ELF-1 (cell line): Measurements from ENCODE around the gene SMIM31.
A peak's percentile ranks its signal among the peaks of the same experiment; 100 is the strongest.

ENCODE experiments used
- DNase-seq: peaks from one replicate; pipeline ENCODE4 v3.0.0-alpha.2; 2016; ENCODE audit warnings: low read depth, low spot score

Gene SMIM31

DNA sequence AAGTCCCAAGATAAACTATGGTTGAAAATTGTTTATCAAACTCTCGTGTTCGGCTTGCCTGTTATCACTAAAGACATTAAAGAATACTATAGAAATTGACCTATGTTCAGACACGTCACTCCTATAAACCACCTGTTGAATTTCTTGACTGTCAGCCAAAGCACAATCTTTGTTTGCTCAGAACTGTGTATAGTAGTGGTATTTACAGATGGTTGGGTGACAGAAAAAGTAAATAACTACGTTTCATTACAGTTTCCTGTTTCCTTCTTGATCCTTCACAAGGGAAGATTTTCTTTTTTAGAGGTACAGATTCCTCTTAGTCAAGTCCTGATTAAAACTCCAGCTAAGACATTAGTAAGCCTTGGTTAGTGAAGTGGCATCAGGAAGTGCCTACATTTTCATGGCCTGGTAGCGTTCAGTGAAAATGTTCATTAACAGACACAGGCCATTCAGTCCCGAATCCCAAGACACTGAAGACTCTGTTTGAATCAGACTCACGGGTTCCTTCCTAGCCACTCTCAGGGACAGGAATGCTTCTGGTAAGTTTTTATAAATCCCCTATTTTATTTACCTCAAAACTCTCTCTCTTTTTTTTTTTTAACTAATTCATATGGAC lies at the start of gene SMIM31:
Gene SMIM31 (plus strand): TSS at position 259 of the 616 bp plus-strand sequence. CDS start 16,313 bp downstream, outside the sequence.
- no peak for DNase-seq

DNA sequence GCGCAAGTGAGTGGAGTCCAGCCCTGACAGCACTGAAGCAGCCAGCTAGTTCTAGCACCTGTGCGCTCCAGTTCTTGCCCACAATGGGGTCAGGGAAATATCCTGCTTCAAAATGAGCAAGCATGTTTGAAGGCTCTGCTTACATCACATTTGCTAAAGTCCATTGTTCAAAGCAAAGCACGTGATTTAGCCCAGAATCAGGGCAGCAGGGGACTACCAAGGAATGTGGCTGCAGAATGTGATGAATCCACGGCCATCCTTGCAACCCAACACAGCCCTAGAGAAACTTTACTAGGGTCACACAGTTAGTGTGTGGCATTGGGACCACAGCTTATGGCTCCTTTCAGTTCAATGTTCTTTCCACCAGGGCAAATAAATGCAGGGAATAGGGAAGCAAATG lies 47.3 kb upstream of the SMIM31 start:
- peak; percentile 8 for DNase-seq

DNA sequence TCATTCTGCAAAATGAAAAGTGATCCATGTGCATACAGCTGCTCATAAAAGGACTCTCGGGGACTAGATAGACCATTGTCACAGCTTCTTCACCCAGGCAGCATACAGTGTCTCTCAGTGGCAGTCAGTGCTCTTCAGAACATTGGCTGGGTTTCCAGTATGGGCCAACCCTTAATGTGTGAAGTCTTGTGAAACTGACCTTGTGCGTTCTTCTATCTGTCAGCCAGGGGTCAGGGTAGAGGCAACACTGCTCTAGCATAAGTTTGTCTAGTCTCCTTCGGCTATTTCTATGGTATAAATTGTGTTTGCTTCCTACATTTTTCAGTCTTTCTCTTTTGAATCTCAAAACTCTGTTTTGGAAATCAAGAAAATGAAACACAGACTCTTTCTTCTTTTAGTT lies 37.0 kb upstream of the SMIM31 start:
- DNase-seq = peak; percentile 5

DNA sequence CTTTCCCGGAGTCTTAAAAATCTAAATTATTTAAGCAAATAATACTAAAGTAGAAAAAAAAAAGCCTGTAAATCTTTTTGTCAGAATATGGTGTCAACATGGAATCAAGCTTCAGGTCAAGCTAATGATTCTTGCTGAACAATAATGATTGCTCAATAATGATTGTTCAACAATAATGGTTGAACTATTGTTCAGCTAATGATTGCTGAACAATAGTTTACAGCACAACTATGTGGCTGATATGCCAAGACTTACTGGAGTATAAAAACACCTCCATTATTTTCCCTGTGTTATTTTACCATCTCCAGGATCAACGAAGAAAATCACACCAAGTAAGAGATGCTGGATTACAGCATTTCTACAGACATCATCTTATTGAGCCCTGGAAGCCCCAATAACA lies 35.1 kb upstream of the SMIM31 start:
- no peak for DNase-seq

DNA sequence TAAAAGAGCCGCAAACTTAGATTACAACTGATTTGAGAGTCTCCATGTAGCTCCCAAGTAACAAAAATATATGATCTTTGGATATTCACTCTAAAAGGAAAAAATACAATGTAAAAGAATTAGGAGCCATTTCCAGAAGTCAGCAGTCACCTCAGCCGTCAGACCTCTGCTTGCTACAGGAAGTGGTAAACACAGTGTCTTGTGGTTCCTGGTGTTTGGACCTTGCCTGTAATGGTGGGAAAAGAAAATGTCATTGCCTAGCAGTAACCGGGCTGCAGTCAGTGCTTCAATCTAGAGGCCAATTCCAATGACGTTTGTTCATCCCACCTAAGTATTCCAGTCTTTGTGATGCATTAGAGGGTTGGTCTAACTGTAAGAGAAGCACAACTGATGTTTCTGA lies 28.9 kb upstream of the SMIM31 start:
- DNase-seq = no peak

DNA sequence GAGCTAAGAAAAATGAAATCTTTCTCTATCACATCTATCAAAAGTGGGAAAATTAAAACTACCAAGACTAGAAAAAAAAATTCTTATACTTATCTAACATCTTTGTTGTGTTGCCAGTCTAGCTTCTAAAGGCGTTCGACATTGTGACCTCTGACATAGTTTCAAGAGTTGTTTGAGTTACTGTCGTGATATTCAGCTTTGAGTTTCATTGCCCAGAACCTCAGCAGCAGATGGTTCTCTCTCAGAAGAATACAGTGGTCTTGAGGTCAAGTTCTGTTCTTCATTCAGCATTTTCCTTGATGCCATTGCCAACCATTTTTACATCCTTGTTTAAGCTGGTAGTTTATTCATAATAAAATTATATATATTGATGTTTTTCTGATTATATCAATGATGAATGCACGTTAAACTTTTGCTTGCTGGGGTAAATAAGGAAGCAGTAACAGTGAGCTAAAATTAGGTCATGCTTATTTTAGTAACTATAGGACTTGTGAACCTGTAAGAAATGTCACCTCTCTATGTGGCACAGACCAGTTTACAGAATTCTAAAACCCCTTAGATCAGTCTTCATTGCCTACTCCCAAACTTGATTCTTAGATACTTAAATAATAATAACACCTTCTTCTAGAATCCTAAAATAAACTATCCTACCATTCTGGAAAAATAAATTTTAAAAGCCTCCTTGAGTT lies 23.1 kb upstream of the SMIM31 start:
- no peak for DNase-seq

DNA sequence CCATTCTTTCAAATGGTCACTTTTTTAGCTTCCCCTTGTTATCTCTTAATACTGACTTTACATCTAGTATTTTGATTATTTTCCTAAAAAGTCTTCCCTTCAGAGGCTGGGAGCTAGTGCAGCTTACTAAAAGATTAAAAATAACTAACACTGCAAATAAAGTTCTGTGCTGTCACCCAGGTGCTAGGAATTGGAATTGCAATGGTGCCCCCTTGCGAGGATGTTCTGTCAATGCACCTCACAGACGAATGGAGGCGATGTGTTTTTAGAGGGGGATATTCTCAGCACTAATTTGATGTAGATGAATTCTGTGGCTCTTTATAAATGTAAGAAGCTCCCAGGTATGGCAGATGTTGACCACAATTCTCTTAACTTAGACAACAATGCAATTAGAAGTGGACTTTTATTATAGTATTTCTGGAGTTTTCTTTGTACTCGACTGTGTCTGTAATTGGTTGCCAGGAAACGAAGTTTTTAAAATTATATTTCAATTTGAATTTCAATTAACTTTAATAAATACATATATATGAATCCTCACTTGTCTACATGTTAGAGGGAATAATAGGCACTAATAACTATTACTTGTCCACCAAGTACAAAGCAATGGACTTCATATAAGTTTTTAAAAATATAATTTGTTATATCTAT lies 22.0 kb upstream of the SMIM31 start:
- peak; percentile 46 for DNase-seq

DNA sequence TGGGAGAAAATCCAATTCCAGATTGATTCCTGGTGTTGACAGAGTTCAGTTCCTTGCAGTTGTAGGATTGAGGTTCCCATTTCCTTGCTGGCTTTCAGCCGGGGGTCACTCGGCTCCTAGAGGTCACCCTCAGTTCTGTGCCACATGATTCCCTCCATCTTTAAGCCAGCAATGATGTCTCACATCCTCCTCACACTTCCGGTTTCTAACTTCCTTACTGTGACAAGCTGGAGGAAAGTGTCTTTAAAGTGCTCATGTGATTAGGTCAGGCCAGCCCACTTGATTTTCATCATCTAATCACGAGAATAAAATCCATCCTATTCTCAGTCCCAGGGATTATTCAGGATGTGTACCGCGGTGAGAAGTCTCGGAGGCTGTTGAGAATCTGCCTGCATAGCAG lies 19.4 kb upstream of the SMIM31 start:
- DNase-seq = no peak

DNA sequence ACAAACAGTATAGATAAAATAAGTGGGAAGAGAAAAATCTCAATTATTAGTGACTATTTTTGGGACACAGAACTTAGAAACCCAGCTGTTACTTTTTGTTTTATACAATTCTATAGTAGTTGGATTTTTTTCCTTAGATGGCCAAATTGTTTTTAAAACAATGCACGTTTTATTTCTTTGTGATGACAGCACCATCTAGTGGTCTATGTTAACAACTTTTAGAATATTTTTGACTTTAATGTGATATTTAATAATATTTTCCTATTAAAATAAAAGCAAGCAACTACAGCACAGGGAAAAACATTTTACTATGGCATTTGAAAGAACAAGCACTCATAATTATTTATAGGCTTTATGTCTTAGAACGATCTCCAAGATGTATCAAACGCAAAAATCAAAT lies 5.6 kb upstream of the SMIM31 start:
- DNase-seq = no peak

DNA sequence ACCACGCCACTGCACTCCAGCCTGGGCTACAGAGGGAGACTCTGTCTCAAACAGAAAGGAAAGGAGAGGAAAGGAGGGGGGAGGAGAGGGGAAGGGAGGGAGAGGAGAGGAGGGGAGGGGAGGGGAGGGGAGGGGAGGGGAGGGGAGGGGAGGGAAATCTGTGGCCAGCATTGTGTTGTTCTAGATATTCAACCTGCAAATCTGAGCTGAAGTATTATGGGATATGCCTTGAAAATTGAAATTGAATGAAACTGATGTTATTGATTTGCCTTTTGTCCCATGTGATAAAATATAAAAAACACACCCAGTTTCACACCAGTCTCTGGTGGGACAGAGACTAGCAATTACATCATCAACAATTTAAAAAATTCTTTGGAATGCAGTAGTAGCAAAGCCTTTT lies 1.5 kb downstream of the SMIM31 start:
- no peak for DNase-seq

DNA sequence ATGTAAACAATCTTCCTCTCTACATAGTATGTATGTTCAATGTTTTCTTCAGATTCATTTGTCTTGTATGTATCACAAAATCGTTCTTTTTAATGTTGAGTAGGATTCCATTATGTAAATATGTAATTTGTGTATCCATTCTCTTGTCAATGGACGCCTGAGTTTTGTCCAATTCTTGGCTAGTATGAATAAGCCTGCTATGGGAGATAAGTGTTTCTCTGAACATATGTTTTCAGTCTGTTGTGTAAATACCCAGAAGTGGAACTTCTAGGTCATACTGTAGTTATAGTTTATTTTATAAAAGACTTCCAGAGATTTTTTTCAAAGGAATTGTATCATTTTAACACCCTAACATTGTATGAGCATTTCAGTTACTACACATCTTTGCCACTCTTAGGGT lies 2.8 kb downstream of the SMIM31 start:
- DNase-seq = no peak

DNA sequence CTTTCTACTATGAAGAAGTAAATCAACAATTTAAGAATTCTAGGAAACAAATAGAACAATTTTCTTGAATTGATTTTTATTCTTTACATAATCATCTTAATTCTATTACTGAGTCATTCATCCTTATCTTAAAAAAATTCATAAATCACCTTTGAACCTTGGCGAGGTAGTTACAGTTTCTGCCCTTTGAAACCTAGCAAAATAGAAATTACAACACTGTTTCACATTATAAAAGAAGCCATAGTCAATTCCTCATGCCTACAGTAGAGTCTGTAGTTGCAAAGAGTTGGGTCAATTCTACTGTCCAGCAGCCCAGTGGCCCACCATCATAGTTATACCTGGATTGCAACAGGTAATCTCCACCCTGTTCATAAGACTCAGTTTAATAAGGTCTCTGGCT lies 7.3 kb downstream of the SMIM31 start:
- DNase-seq = no peak

DNA sequence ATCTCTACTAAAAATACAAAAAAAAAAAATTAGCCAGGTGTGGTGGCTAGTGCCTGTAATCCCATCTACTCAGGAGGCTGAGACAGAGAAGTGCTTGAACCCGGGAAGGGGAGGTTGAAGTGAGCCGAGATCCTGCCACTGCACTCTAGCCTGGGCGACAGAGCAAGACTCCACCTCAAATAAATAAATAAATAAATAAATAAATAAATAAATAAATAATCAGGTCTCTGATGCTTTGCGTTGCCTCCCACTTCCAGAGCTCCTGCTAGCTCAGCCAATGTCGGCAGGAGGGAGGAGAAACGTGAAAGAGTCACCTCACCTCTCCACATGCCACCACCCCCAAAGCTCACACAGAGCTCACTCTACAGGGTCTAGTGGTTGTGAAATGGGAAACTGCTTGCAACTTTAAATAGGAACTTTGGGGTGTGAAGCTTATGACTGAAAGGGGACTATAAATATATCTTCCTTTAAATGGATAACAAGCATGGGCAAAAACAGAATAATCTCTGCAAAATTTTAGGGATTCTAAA lies 7.9 kb downstream of the SMIM31 start:
- DNase-seq = no peak

DNA sequence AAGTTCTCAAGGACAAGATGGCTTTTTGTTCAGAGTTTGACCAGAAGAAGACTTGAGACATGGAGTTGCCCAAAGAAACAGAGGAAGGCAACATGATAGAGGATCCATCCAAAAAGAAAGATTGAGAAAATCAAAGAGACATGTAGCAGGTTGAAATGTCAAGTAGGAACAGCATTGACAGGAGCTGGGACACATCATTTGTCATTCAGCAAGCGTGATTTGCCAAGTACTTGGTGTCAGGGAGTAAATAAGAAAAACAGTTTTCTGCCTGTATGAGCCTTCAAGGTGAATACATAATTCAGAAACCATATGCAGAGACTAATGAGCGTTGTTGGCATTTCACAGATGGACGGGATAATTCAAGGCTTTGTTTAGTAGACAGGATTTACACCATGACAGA lies 11.2 kb downstream of the SMIM31 start:
- DNase-seq = no peak

DNA sequence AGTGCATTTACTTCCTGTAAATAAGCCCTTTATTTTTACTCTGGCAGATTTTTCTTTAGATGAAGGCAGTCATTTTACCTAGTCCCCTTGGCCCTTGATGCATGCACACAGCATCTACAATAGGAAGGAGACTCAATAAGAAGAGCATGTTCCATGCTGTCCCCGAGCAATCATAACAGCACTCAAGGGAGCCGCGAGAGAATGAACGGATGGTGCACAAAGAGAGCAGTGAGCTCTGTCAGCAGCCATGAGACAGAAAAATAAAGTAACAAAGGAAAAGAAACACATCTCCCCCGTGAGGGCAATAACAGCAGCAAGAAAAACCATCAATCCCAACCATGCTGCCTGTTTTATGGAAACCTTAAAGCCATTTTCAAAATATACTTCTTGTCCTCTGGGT lies 11.9 kb downstream of the SMIM31 start:
- no peak for DNase-seq

DNA sequence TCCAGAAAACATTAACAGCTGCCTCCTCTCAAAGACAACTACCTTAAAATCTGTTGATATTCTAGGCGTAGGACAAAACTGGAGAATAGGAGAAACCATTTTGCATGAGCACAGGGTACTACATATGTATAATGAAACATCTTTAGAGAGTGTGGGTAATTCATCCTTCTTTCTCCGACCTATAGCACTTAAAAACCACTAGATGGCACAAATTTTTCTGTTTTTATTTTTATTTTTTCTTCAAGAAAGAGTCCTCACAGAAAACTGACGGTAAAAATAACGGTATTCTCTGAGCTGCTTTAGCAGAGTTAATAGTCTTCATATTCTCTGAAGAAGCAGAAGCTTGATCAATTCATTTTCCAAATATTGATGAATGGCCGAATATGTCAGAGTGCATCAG lies 14.6 kb downstream of the SMIM31 start:
- no peak for DNase-seq

DNA sequence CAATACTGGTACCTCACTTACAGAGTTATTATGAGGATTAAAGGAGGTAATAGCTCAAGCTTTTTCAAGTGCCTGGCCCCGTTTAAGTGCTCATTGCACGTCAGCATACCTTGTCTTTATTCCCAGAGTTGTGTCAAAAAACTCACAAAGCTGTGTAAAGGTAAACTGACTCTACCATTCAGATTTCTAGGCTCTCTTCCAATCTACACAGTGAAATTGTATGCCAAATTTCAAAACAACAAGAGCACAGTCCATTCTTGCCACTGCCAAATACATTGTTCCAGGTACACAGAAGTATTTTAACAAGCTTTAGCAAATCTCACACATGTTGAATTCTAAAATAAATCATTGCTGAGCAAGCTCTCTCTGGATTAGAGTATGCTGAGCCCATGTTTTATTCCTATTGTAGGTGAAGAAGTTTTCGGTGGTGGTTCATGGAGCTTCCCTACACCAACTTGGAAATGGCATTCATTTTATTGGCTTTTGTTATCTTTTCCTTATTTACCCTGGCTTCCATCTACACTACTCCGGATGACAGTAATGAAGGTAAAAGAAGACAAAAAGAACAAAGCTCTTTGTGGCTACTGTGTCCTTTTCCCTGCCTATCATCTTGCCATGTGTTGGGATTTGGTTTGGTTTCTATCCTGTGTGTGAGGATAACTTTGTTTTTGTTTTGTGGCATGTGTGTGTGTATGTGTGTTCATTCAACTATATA lies 16.2 kb downstream of the SMIM31 start:
- no peak for DNase-seq

DNA sequence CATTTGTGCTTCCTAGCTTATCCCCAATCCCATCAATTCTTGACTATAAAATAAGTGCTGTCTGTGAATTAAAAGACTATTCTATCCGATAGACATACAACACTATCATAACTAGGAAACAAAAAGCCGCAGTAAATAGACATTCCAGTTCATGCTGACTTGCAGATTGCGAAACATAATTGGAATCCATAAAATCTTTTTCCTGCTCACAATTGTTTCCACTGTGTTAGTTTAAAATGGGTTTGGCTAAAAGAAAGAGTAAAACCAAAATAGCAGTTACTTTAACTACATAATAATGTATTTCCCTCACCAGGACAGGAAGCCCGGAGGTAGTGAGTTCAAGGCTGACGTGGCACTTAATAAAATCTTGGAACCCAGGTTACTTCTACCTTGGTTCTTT lies 17.2 kb downstream of the SMIM31 start:
- DNase-seq = no peak

DNA sequence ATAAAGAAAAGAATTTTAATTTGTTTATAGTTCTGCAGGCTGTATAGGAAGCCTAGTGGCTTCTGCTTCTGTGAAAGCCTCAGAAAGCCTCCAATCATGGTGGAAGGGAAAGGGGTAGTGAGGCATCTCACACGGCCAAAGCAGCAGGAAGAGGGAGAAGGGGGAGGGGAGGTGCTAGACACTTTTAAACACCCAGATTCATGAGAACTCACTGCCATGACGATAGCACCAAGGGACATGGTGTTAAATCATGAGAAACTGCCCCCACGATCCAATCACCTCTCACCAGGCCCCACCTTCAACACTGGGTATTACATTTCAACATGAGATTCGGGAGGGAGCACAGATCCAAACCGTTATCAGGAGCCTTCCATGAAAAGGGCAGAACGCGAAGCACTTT lies 18.1 kb downstream of the SMIM31 start:
- DNase-seq = no peak

DNA sequence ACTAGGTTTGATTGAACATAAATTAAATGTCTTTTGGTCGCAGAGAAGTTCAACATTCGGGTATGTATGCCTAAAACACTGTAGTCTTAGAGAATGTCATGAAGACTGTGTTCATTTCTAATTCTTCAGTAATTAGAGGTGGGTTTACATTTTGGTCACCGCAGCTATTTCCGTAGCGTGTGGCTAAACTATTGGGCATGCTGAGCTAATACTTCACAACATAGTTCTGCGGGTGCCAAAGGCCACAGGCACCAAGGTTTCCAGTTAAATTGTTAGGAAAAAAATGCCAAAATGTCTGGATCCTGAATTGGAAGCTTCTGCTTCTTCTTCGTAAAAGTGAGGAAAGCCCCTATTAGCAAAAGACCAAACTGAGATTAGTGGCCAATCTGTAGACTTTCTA lies 25.1 kb downstream of the SMIM31 start:
- no peak for DNase-seq

DNA sequence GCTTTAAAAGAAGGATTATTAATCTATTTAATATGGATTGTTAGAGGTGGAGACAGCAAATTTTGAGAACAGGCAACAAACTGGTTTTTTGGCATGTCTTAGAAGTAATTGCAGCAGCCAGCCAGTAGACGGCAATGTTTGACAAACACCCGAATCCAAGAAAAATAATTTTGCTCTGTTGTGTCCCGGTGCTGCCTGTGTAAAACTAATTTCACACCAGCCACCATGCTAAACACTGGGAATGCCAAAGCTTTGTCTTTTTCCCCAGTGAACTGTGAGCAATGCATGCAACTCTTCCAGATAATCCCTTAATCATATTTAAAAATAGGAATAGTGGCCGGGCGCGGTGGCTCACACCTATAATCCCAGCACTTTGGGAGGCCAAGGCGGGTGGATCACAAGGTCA lies 25.9 kb downstream of the SMIM31 start:
- peak; percentile 68 for DNase-seq

DNA sequence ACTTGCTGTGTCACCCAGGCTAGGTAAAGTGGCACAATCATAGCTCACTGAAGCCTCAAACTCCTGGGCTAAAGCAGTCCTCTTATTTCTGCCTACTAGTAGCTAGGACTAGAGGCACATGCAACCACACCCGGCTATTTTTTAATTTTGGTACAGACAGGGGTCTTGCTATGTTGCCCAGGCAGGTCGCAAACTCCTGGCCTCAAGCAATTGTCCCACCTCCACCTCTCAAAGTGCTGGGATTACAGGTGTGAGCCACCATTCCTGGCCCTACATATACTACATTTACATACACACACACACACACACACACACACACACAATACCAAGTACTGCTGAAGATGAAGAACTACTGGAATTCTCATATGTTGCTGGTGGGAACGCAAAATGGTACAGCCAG lies 26.9 kb downstream of the SMIM31 start:
- DNase-seq = no peak
